ENCODE measurements around the gene SNX14. TPM values are rescaled to one million over a fixed set of nuclear protein-coding genes. Genes with fewer than 3 reads are reported as not detected.

Gene SNX14
- total and polyA plus RNA-seq, 2 of the 13 experiments (the other 11 are each of a cell fraction or from before 2014, with no cell fraction given), result 83.5 to 112 TPM

- TF ChIP-seq, protein P1, sequence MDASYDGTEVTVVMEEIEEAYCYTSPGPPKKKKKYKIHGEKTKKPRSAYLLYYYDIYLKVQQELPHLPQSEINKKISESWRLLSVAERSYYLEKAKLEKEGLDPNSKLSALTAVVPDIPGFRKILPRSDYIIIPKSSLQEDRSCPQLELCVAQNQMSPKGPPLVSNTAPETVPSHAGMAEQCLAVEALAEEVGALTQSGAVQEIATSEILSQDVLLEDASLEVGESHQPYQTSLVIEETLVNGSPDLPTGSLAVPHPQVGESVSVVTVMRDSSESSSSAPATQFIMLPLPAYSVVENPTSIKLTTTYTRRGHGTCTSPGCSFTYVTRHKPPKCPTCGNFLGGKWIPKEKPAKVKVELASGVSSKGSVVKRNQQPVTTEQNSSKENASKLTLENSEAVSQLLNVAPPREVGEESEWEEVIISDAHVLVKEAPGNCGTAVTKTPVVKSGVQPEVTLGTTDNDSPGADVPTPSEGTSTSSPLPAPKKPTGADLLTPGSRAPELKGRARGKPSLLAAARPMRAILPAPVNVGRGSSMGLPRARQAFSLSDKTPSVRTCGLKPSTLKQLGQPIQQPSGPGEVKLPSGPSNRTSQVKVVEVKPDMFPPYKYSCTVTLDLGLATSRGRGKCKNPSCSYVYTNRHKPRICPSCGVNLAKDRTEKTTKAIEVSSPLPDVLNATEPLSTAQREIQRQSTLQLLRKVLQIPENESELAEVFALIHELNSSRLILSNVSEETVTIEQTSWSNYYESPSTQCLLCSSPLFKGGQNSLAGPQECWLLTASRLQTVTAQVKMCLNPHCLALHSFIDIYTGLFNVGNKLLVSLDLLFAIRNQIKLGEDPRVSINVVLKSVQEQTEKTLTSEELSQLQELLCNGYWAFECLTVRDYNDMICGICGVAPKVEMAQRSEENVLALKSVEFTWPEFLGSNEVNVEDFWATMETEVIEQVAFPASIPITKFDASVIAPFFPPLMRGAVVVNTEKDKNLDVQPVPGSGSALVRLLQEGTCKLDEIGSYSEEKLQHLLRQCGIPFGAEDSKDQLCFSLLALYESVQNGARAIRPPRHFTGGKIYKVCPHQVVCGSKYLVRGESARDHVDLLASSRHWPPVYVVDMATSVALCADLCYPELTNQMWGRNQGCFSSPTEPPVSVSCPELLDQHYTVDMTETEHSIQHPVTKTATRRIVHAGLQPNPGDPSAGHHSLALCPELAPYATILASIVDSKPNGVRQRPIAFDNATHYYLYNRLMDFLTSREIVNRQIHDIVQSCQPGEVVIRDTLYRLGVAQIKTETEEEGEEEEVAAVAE (CRISPR knock-in tag; IDR thresholded peaks at IDR 0.05; ENCODE audit: borderline replicate concordance), result no peak
- TF ChIP-seq TIGD3 (CRISPR knock-in tag; IDR thresholded peaks at IDR 0.05; ENCODE audit: borderline replicate concordance) (no peak), YEATS2 (CRISPR knock-in tag; IDR thresholded peaks at IDR 0.05; ENCODE audit: borderline replicate concordance) (no peak), ZNF546 (CRISPR knock-in tag; conservative IDR thresholded peaks at IDR 0.05) (no peak), RXRA (CRISPR knock-in tag; IDR thresholded peaks at IDR 0.05) (no peak), HDAC1 (CRISPR knock-in tag; IDR thresholded peaks at IDR 0.05) (no peak), RXRB (CRISPR knock-in tag; IDR thresholded peaks at IDR 0.05; ENCODE audit: borderline replicate concordance) (no peak), MXD1 (CRISPR knock-in tag; IDR thresholded peaks at IDR 0.05) (no peak), ZNF205 (CRISPR knock-in tag; IDR thresholded peaks at IDR 0.05) (no peak)
- TF ChIP-seq, protein P2, sequence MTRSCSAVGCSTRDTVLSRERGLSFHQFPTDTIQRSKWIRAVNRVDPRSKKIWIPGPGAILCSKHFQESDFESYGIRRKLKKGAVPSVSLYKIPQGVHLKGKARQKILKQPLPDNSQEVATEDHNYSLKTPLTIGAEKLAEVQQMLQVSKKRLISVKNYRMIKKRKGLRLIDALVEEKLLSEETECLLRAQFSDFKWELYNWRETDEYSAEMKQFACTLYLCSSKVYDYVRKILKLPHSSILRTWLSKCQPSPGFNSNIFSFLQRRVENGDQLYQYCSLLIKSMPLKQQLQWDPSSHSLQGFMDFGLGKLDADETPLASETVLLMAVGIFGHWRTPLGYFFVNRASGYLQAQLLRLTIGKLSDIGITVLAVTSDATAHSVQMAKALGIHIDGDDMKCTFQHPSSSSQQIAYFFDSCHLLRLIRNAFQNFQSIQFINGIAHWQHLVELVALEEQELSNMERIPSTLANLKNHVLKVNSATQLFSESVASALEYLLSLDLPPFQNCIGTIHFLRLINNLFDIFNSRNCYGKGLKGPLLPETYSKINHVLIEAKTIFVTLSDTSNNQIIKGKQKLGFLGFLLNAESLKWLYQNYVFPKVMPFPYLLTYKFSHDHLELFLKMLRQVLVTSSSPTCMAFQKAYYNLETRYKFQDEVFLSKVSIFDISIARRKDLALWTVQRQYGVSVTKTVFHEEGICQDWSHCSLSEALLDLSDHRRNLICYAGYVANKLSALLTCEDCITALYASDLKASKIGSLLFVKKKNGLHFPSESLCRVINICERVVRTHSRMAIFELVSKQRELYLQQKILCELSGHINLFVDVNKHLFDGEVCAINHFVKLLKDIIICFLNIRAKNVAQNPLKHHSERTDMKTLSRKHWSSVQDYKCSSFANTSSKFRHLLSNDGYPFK (CRISPR knock-in tag; IDR thresholded peaks at IDR 0.05; ENCODE audit: borderline replicate concordance), result no peak
- TF ChIP-seq, protein P3, sequence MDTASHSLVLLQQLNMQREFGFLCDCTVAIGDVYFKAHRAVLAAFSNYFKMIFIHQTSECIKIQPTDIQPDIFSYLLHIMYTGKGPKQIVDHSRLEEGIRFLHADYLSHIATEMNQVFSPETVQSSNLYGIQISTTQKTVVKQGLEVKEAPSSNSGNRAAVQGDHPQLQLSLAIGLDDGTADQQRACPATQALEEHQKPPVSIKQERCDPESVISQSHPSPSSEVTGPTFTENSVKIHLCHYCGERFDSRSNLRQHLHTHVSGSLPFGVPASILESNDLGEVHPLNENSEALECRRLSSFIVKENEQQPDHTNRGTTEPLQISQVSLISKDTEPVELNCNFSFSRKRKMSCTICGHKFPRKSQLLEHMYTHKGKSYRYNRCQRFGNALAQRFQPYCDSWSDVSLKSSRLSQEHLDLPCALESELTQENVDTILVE (CRISPR knock-in tag; IDR thresholded peaks at IDR 0.05), result no peak
- TF ChIP-seq, protein P4, sequence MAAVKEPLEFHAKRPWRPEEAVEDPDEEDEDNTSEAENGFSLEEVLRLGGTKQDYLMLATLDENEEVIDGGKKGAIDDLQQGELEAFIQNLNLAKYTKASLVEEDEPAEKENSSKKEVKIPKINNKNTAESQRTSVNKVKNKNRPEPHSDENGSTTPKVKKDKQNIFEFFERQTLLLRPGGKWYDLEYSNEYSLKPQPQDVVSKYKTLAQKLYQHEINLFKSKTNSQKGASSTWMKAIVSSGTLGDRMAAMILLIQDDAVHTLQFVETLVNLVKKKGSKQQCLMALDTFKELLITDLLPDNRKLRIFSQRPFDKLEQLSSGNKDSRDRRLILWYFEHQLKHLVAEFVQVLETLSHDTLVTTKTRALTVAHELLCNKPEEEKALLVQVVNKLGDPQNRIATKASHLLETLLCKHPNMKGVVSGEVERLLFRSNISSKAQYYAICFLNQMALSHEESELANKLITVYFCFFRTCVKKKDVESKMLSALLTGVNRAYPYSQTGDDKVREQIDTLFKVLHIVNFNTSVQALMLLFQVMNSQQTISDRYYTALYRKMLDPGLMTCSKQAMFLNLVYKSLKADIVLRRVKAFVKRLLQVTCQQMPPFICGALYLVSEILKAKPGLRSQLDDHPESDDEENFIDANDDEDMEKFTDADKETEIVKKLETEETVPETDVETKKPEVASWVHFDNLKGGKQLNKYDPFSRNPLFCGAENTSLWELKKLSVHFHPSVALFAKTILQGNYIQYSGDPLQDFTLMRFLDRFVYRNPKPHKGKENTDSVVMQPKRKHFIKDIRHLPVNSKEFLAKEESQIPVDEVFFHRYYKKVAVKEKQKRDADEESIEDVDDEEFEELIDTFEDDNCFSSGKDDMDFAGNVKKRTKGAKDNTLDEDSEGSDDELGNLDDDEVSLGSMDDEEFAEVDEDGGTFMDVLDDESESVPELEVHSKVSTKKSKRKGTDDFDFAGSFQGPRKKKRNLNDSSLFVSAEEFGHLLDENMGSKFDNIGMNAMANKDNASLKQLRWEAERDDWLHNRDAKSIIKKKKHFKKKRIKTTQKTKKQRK (IDR thresholded peaks at IDR 0.05; ENCODE audit: low read length), result no peak
Observed at GRCh38 chr6:85576476-85576875, 17.2 kb downstream of the SNX14 start (continued).

Data from HepG2 (cell line).